Hepatocyte (in vitro differentiated cells): Measurements from ENCODE around the gene KLHL26.

Source experiments
- CTCF ChIP-seq: fragments of 200-600 bp; sonication (generic); IDR thresholded peaks from 2 replicates; pipeline ENCODE4 v1.5.1; 2016; ENCODE audit warnings: antibody characterized with exemption, mild to moderate bottlenecking; ENCODE audit not compliant: poor library complexity
- EZH2 ChIP-seq: fragments of 200-600 bp; sonication (generic); IDR thresholded peaks from 2 replicates; pipeline ENCODE4 v1.6.1; 2016; ENCODE audit warnings: antibody characterized with exemption, mild to moderate bottlenecking, borderline replicate concordance
- EZH2phosphoT487 ChIP-seq: fragments of 200-600 bp; sonication (generic); IDR thresholded peaks from one replicate; pipeline ENCODE4 v1.6.1; 2018; ENCODE audit warnings: antibody characterized with exemption, mild to moderate bottlenecking, low read depth, moderate library complexity; ENCODE audit not compliant: unreplicated experiment, severe bottlenecking

- no peak for TF ChIP-seq CTCF
- no peak for TF ChIP-seq EZH2
- no peak for TF ChIP-seq EZH2phosphoT487
These were observed 2.1 kb upstream of the KLHL26 start for GRCh38 chr19:18634612-18635297.
